PC-3 (cell line): Measurements from ENCODE around the gene SFT2D2. TPM values are rescaled to one million over a fixed set of nuclear protein-coding genes. Genes with fewer than 3 reads are reported as not detected.
A peak's percentile ranks its signal among the peaks of the same experiment; 100 is the strongest.

Source experiments
- ATAC-seq: fragments of 200-7000 bp; cut with Tn5 transposase; 2 replicates; pipeline ENCODE4 v1.9.1; 2020; ENCODE audit warnings: mild to moderate bottlenecking, moderate library complexity
- BruUV-seq: library from RNA; stranded (reverse); fragments of 400-500 nt; replicated peaks from 2 replicates; lab custom pipeline; 2021; lab: Mats Ljungman, UMichigan
- CTCF ChIA-PET: fragments of 300-600 bp; sonication (Branson Sonifier 250); formaldehyde crosslinking; loops from one replicate; lab custom pipeline; 2022; ENCODE audit warnings: antibody characterized with exemption; lab: Charles Lee
- POLR2A ChIA-PET: fragments of 300-600 bp; sonication (Branson Sonifier 250); formaldehyde crosslinking; loops from one replicate; lab custom pipeline; 2022; ENCODE audit warnings: antibody characterized with exemption; ENCODE audit not compliant: unreplicated experiment; lab: Charles Lee
- DNase-seq: peaks from one replicate; pipeline ENCODE4 v3.0.0-alpha.2; 2015
- H2AFZ ChIP-seq: fragments of 300-600 bp; sonication (generic); 2 replicates; pipeline ENCODE4 v1.6.0; 2016; ENCODE audit warnings: antibody characterized with exemption, low read length
- H3F3A ChIP-seq: fragments of 300-600 bp; sonication (generic); one replicate; pipeline ENCODE4 v1.6.0; 2017; ENCODE audit warnings: antibody characterized with exemption, low read length, control low read depth, mild to moderate bottlenecking; ENCODE audit not compliant: unreplicated experiment
- H3K27ac ChIP-seq: fragments of 300-600 bp; sonication (generic); 2 replicates; pipeline ENCODE4 v1.5.1; 2016; ENCODE audit warnings: mild to moderate bottlenecking, low read length
- H3K27me3 ChIP-seq: fragments of 300-600 bp; sonication (generic); 2 replicates; pipeline ENCODE4 v1.6.1; 2016; ENCODE audit warnings: low read length, mixed read lengths
- H3K36me3 ChIP-seq: fragments of 300-600 bp; sonication (generic); 2 replicates; pipeline ENCODE4 v1.6.1; 2016; ENCODE audit warnings: low read depth, mixed run types, low read length, mixed read lengths
- H3K4me1 ChIP-seq: fragments of 300-600 bp; sonication (generic); 2 replicates; pipeline ENCODE4 v1.5.1; 2016; ENCODE audit warnings: low read length; ENCODE audit not compliant: insufficient read depth
- H3K4me2 ChIP-seq: fragments of 300-600 bp; sonication (generic); 2 replicates; pipeline ENCODE4 v1.6.0; 2016; ENCODE audit warnings: low read length
- H3K4me3 ChIP-seq: fragments of 300-600 bp; sonication (generic); 2 replicates; pipeline ENCODE4 v1.5.1; 2016; ENCODE audit warnings: mild to moderate bottlenecking, low read length, mixed read lengths
- H3K79me2 ChIP-seq: fragments of 300-600 bp; sonication (generic); 2 replicates; pipeline ENCODE4 v1.6.1; 2017; ENCODE audit warnings: low read length, mixed read lengths
- H3K9ac ChIP-seq: fragments of 300-600 bp; sonication (generic); 2 replicates; pipeline ENCODE4 v1.6.0; 2016; ENCODE audit warnings: mild to moderate bottlenecking, low read length
- H3K9me2 ChIP-seq: fragments of 300-600 bp; sonication (generic); replicated peaks from 2 replicates; pipeline ENCODE4 v1.6.1; 2016; ENCODE audit warnings: mixed run types, low read length, mixed read lengths
- H3K9me3 ChIP-seq: fragments of 300-600 bp; sonication (generic); 2 replicates; pipeline ENCODE4 v1.6.1; 2016; ENCODE audit warnings: low read length, mixed read lengths
- H4K20me1 ChIP-seq: fragments of 300-600 bp; sonication (generic); 2 replicates; pipeline ENCODE4 v1.6.1; 2016; ENCODE audit warnings: low read length, mixed read lengths
- CTCF ChIP-seq: fragments of 300-600 bp; sonication (generic); conservative IDR thresholded peaks from 2 replicates; pipeline ENCODE4 v1.5.1; 2017; ENCODE audit warnings: antibody characterized with exemption, low read depth, mild to moderate bottlenecking, low read length
- EZH2 ChIP-seq: fragments of 300-600 bp; sonication (generic); IDR thresholded peaks from one replicate; pipeline ENCODE4 v1.6.1; 2017; ENCODE audit warnings: antibody characterized with exemption, mild to moderate bottlenecking, low read length; ENCODE audit not compliant: unreplicated experiment
- EZH2phosphoT487 ChIP-seq: fragments of 300-600 bp; sonication (generic); IDR thresholded peaks from 2 replicates; pipeline ENCODE4 v1.6.1; 2018; ENCODE audit warnings: mild to moderate bottlenecking, antibody characterized with exemption, low read length, borderline replicate concordance
- intact Hi-C: fragments of 100-400 bp; cut with micrococcal nuclease; formaldehyde crosslinking; loops from 2 replicates; pipeline ENCODE4 v1.9.0; 2023
- total RNA-seq: library from RNA; depleted of rRNA; stranded (reverse); fragments of >200 nt; gene quantifications from 2 replicates; pipeline ENCODE4 v1.2.3, GENCODE V29; 2014

Gene SFT2D2
- total RNA-seq, 1 experiment from 2014 or later, result 38.7 TPM

- ChIA-PET CTCF (no interaction called here), POLR2A (no interaction called here)
- Histone ChIP-seq H3K4me1 (peaks cover 47% of the 10 kb centered on the region), H3K4me2 (peak overlapping the region; percentile 37; the same call in 1 of the 2 replicates), H3K9me3 (no peaks in the 10 kb centered on the region), H3K36me3 (peaks cover 18% of the 10 kb centered on the region), H2AFZ (no peak overlapping the region), H3K27ac (peak overlapping the region; percentile 27), H4K20me1 (peaks cover 6% of the 10 kb centered on the region; the same call in 1 of the 2 replicates), H3K9me2 (no peaks in the 10 kb centered on the region), H3K9ac (no peak overlapping the region), H3K27me3 (no peaks in the 10 kb centered on the region), H3F3A (no peaks in the 10 kb centered on the region), H3K4me3 (no peak overlapping the region), H3K79me2 (peaks cover 55% of the 10 kb centered on the region)
- TF ChIP-seq CTCF, result no peak
- TF ChIP-seq EZH2phosphoT487, result no peak
- no peak for TF ChIP-seq EZH2
- DNase-seq (peak; percentile 69), ATAC-seq (no peak)
- intact Hi-C loops, result no loop called here
- BruUV-seq, result no TSS peak
Measured at GRCh38 chr1:168230709-168231108, 4.9 kb downstream of the SFT2D2 start.

GRCh38 chr1:168234846-168235547 lies 9.2 kb downstream of the SFT2D2 start:
- no peak overlapping the region for H3K4me3 ChIP-seq
- H3K9me3 ChIP-seq, result no peaks in the 10 kb centered on the region
- ATAC-seq (peak; percentile 93), DNase-seq (peak; percentile 84)
- H3K27me3 ChIP-seq, result no peaks in the 10 kb centered on the region
- TF ChIP-seq CTCF (peak; percentile 92), EZH2phosphoT487 (no peak)
- CTCF ChIA-PET, result interaction anchor here (0.5 to 2.4 kb wide), 16 partner anchors 9 to 359 kb away, joined by 3 to 55 read pairs (median 4); partner anchors contain the start of gene SFT2D2
- H4K20me1 ChIP-seq, result no peaks in the 10 kb centered on the region
- intact Hi-C loops, result loop anchor here (1.0 kb wide), 1 partner anchor 87 kb away; no protein-coding TSS in a partner anchor
- POLR2A ChIA-PET, result interaction anchor here (0.6 kb wide), 1 partner anchor 337 kb away, joined by 5 read pairs; no protein-coding TSS in a partner anchor
- H3F3A ChIP-seq, result no peaks in the 10 kb centered on the region
- H3K79me2 ChIP-seq, result peaks cover 13% of the 10 kb centered on the region
- H3K36me3 ChIP-seq, result peaks cover 23% of the 10 kb centered on the region; the same call in 1 of the 2 replicates
- no peaks in the 10 kb centered on the region for H3K9me2 ChIP-seq
- peaks cover 18% of the 10 kb centered on the region for H3K4me1 ChIP-seq
- no peak overlapping the region for H3K4me2 ChIP-seq
- no peak overlapping the region for H2AFZ ChIP-seq
- H3K27ac ChIP-seq, result no peak overlapping the region
- no TSS peak for BruUV-seq
- no peak overlapping the region for H3K9ac ChIP-seq

- ChIA-PET CTCF (interaction anchor here (0.5 to 2.4 kb wide), 14 partner anchors 9 to 358 kb away, joined by 3 to 55 read pairs (median 4); partner anchors contain the start of gene SFT2D2), POLR2A (interaction anchor here (0.6 kb wide), 1 partner anchor 336 kb away, joined by 5 read pairs; no protein-coding TSS in a partner anchor)
- Histone ChIP-seq H3K27ac (no peak overlapping the region), H3K4me3 (no peak overlapping the region), H3K36me3 (peaks cover 25% of the 10 kb centered on the region; the same call in 1 of the 2 replicates), H4K20me1 (no peaks in the 10 kb centered on the region), H3K4me2 (no peak overlapping the region), H2AFZ (no peak overlapping the region), H3K9me3 (no peaks in the 10 kb centered on the region), H3F3A (no peaks in the 10 kb centered on the region), H3K9me2 (no peaks in the 10 kb centered on the region), H3K9ac (no peak overlapping the region), H3K4me1 (peaks cover 12% of the 10 kb centered on the region), H3K27me3 (no peaks in the 10 kb centered on the region), H3K79me2 (peaks cover 7% of the 10 kb centered on the region; the same call in 1 of the 2 replicates)
- BruUV-seq, result no TSS peak
- DNase-seq (no peak), ATAC-seq (no peak)
- intact Hi-C loops, result loop anchor here (1.0 kb wide), 1 partner anchor 87 kb away; no protein-coding TSS in a partner anchor
- TF ChIP-seq EZH2, result no peak
- no peak; the same call in 1 of the 2 replicates for TF ChIP-seq CTCF
- no peak for TF ChIP-seq EZH2phosphoT487
Measured at GRCh38 chr1:168235548-168235885, 9.7 kb downstream of the SFT2D2 start.
